Keratinocyte (primary cell): ENCODE data around the gene GPX4. TPM values are rescaled to one million over a fixed set of nuclear protein-coding genes. Genes with fewer than 3 reads are reported as not detected.

ENCODE experiments used
- DNase-seq: peaks from one replicate; pipeline ENCODE4 v3.0.0-alpha.2; 2011; ENCODE audit warnings: low read depth, missing footprints, low spot score
- FAIRE-seq: peaks from 2 replicates; lab custom pipeline; 2011; peaks lifted over from hg19 to GRCh38; lab: Jason Lieb, UNC
- H2AFZ ChIP-seq: 2 replicates; pipeline ENCODE4 v1.6.0; 2012; ENCODE audit warnings: low read length, control low read depth, inconsistent platforms; ENCODE audit not compliant: control insufficient read depth
- H3K27ac ChIP-seq: 2 replicates; pipeline ENCODE4 v1.5.1; 2011; ENCODE audit warnings: low read length; ENCODE audit not compliant: control insufficient read depth, insufficient read depth
- H3K27me3 ChIP-seq: 3 replicates; pipeline ENCODE4 v1.6.0; 2011; ENCODE audit warnings: low read length; ENCODE audit not compliant: control insufficient read depth, insufficient read depth; ENCODE audit errors: extremely low read depth
- H3K36me3 ChIP-seq, 2 experiments: 2 replicates in 1 of 2; 3 replicates in 1 of 2; pipeline ENCODE4 v1.5.1; 2011; ENCODE audit warnings: low read length in 2 of 2, mild to moderate bottlenecking in 1 of 2; ENCODE audit not compliant: control insufficient read depth in 2 of 2, insufficient read depth in 2 of 2; ENCODE audit errors: extremely low read depth in 1 of 2
- H3K4me1 ChIP-seq: 3 replicates; pipeline ENCODE4 v1.5.1; 2011; ENCODE audit warnings: low read length; ENCODE audit not compliant: control insufficient read depth, insufficient read depth; ENCODE audit errors: extremely low read depth
- H3K4me2 ChIP-seq: 3 replicates; pipeline ENCODE4 v1.6.0; 2011; ENCODE audit warnings: low read depth, low read length; ENCODE audit not compliant: control insufficient read depth, insufficient read depth; ENCODE audit errors: extremely low read depth
- H3K4me3 ChIP-seq, 3 experiments: fragments of 200-600 bp in 1 of 3; sonication (generic) in 1 of 3; 2 replicates in 2 of 3; 3 replicates in 1 of 3; pipeline ENCODE4 v1.5.1; 2011 to 2016; ENCODE audit warnings: low read length in 3 of 3, mild to moderate bottlenecking in 3 of 3, control low read depth in 2 of 3, inconsistent platforms in 1 of 3, low read depth in 1 of 3, mixed read lengths in 1 of 3, mixed run types in 1 of 3, moderate library complexity in 1 of 3; ENCODE audit not compliant: control insufficient read depth in 2 of 3, insufficient read depth in 2 of 3; ENCODE audit errors: extremely low read depth in 1 of 3
- H3K79me2 ChIP-seq: 2 replicates; pipeline ENCODE4 v1.6.0; 2012; ENCODE audit warnings: low read length; ENCODE audit not compliant: control insufficient read depth, insufficient read depth
- H3K9ac ChIP-seq: 3 replicates; pipeline ENCODE4 v1.6.0; 2011; ENCODE audit warnings: low read length; ENCODE audit not compliant: control insufficient read depth, insufficient read depth; ENCODE audit errors: extremely low read depth
- H3K9me1 ChIP-seq: 3 replicates; pipeline ENCODE4 v1.6.0; 2011; ENCODE audit warnings: low read length; ENCODE audit not compliant: control insufficient read depth, insufficient read depth; ENCODE audit errors: extremely low read depth
- H3K9me3 ChIP-seq: 2 replicates; pipeline ENCODE4 v1.5.1; 2012; ENCODE audit warnings: low read depth, low read length; ENCODE audit not compliant: control insufficient read depth
- H4K20me1 ChIP-seq: 3 replicates; pipeline ENCODE4 v1.6.0; 2011; ENCODE audit warnings: low read length; ENCODE audit not compliant: control insufficient read depth, insufficient read depth; ENCODE audit errors: extremely low read depth
- CTCF ChIP-seq, 3 experiments: IDR thresholded peaks in 1 of 3; conservative IDR thresholded peaks in 1 of 3; optimal IDR thresholded peaks in 1 of 3; 2 replicates in 2 of 3; 3 replicates in 1 of 3; pipeline versions ENCODE3 to v1.5.1; 2011; ENCODE audit warnings: low read length in 3 of 3, mild to moderate bottlenecking in 3 of 3, moderate library complexity in 2 of 3, control low read depth in 1 of 3, inconsistent platforms in 1 of 3; ENCODE audit not compliant: insufficient read depth in 2 of 3; ENCODE audit errors: extremely low read depth in 1 of 3
- EZH2 ChIP-seq: IDR thresholded peaks from one replicate; pipeline ENCODE4 v1.6.1; 2012; ENCODE audit warnings: inconsistent platforms, mild to moderate bottlenecking, low read length, moderate library complexity
- dilution Hi-C: fragments of 300-500 bp; cut with MboI; formaldehyde crosslinking; loops from one replicate; pipeline ENCODE4 v1.7.0; 2020; ENCODE audit warnings: low sequenced_read_pairs; ENCODE audit not compliant: extremely low pct_ligation_motif_present
- polyA plus RNA-seq, 5 experiments: library from polyadenylated mRNA; depleted of rRNA in 3 of 5; stranded (reverse) in 3 of 5; stranded (forward) in 1 of 5; unstranded in 1 of 5; fragments of >200 nt; gene quantifications; 1 replicate in 1 of 5; 2 replicates in 3 of 5; 3 replicates in 1 of 5; pipeline versions ENCODE4 v1.2.1 to v1.2.3, GENCODE V29; 2011 to 2012; ENCODE audit warnings: missing spikeins in 2 of 5, low read depth in 1 of 5, low replicate concordance in 1 of 5

Gene GPX4
- polyA plus RNA-seq, 1 donor (not counting 4 experiments of a cell fraction or from before 2014, with no cell fraction given): 193 TPM

- Histone ChIP-seq H3K9me1 (no peaks in the 10 kb centered on the region), H3K27ac (no peak overlapping the region), H2AFZ (no peak overlapping the region), H3K4me1 (no peaks in the 10 kb centered on the region), H4K20me1 (no peaks in the 10 kb centered on the region), H3K79me2 (peaks cover 29% of the 10 kb centered on the region), H3K27me3 (no peaks in the 10 kb centered on the region), H3K4me2 (no peak overlapping the region), H3K9ac (no peak overlapping the region), H3K9me3 (no peaks in the 10 kb centered on the region), H3K4me3 (no peak overlapping the region), H3K36me3 (peaks cover 36 to 44% of the 10 kb centered on the region in 2 experiments)
- FAIRE-seq (no peak), DNase-seq (no peak)
- dilution Hi-C loops: no loop called here
- TF ChIP-seq EZH2 (no peak), CTCF (optimal IDR thresholded peaks at IDR 0.05 in 1 of 3, IDR thresholded peaks at IDR 0.05 in 1 of 3, conservative IDR thresholded peaks at IDR 0.05 in 1 of 3; ENCODE audit: extremely low read depth in 1 of 3, insufficient read depth in 2 of 3, low read length in 3 of 3) (no peak)
Measured at GRCh38 chr19:1146858-1147780, 43.3 kb downstream of the GPX4 start.

- dilution Hi-C loops: no loop called here
- Histone ChIP-seq H4K20me1 (no peaks in the 10 kb centered on the region), H3K9ac (no peak overlapping the region), H3K36me3 (peaks cover 37 to 45% of the 10 kb centered on the region in 2 experiments), H3K9me1 (no peaks in the 10 kb centered on the region), H3K4me1 (no peaks in the 10 kb centered on the region), H3K27ac (no peak overlapping the region), H3K4me2 (no peak overlapping the region), H3K4me3 (no peak overlapping the region), H3K27me3 (no peaks in the 10 kb centered on the region), H2AFZ (no peak overlapping the region), H3K79me2 (peaks cover 33% of the 10 kb centered on the region), H3K9me3 (no peaks in the 10 kb centered on the region)
- DNase-seq (no peak), FAIRE-seq (no peak)
- no peak for TF ChIP-seq CTCF (optimal IDR thresholded peaks at IDR 0.05 in 1 of 3, IDR thresholded peaks at IDR 0.05 in 1 of 3, conservative IDR thresholded peaks at IDR 0.05 in 1 of 3; ENCODE audit: extremely low read depth in 1 of 3, insufficient read depth in 2 of 3, low read length in 3 of 3)
- no peak for TF ChIP-seq EZH2
Measured at GRCh38 chr19:1147934-1148549, 44.2 kb downstream of the GPX4 start.
